Suprapubic skin (tissue), 3 donors: ENCODE measurements around the gene NHLRC2.

Source experiments
- POLR2A ChIP-seq, 2 donors: fragments of 450-650 bp; IDR thresholded peaks; one replicate each; pipeline ENCODE4 v1.6.1; 2017; ENCODE audit warnings: antibody characterized with exemption in 2 of 2, mild to moderate bottlenecking in 2 of 2, moderate library complexity in 2 of 2
- TF ChIP-seq, protein P1 (sequence below), 2 donors: fragments of 200-600 bp in 1 of 2; fragments of 450-650 bp in 1 of 2; sonication (generic) in 1 of 2; IDR thresholded peaks; one replicate each; pipeline ENCODE4 v1.5.1; 2016 to 2019; ENCODE audit warnings: antibody characterized with exemption in 2 of 2, mild to moderate bottlenecking in 1 of 2, moderate library complexity in 1 of 2

DNA sequence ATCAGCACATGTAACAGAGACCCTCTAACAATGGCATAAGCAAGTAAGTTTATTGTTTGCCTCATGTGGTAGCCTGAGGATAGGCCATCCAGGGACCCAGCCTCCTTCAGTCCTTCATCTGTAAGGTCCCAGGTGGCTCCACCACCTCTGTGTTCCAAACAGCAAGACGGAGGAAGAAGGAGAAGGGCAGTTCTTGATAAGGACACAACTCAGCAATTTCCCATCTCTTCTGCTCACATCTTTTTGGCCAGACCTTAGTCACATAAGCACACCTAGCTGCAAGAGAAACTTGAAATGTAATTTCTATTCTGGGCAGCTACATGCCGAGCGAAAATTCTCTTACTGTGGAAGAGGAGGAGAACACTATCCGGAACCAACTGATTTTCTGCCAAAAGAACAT lies 34.5 kb upstream of the NHLRC2 start:
- TF ChIP-seq, protein P1, sequence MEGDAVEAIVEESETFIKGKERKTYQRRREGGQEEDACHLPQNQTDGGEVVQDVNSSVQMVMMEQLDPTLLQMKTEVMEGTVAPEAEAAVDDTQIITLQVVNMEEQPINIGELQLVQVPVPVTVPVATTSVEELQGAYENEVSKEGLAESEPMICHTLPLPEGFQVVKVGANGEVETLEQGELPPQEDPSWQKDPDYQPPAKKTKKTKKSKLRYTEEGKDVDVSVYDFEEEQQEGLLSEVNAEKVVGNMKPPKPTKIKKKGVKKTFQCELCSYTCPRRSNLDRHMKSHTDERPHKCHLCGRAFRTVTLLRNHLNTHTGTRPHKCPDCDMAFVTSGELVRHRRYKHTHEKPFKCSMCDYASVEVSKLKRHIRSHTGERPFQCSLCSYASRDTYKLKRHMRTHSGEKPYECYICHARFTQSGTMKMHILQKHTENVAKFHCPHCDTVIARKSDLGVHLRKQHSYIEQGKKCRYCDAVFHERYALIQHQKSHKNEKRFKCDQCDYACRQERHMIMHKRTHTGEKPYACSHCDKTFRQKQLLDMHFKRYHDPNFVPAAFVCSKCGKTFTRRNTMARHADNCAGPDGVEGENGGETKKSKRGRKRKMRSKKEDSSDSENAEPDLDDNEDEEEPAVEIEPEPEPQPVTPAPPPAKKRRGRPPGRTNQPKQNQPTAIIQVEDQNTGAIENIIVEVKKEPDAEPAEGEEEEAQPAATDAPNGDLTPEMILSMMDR (IDR thresholded peaks at IDR 0.05) = no peak
- no peak for TF ChIP-seq POLR2A (IDR thresholded peaks at IDR 0.05)
